Common myeloid progenitor, CD34-positive (primary cell): ENCODE data around the gene CNOT11.

Source experiments
- CTCF ChIA-PET: fragments of 350-600 bp; sonication (Branson Sonifier 250); formaldehyde crosslinking; loops from one replicate; lab custom pipeline; 2021; ENCODE audit warnings: antibody characterized with exemption; lab: Charles Lee
- POLR2A ChIA-PET: fragments of 350-600 bp; sonication (Branson Sonifier 250); formaldehyde crosslinking; loops from one replicate; lab custom pipeline; 2021; ENCODE audit warnings: antibody characterized with exemption; lab: Charles Lee
- DNase-seq, 3 donors: peaks; one replicate each; pipeline versions ENCODE4 v3.0.0 to v3.0.0-alpha.2; 2013
- H3K27ac ChIP-seq, 2 experiments: 1 replicate in 1 of 2; 2 replicates in 1 of 2; pipeline ENCODE4 v1.7.0; 2013; ENCODE audit warnings: inconsistent platforms in 2 of 2, low read length in 2 of 2, mild to moderate bottlenecking in 2 of 2, low read depth in 1 of 2, moderate library complexity in 1 of 2; ENCODE audit not compliant: severe bottlenecking in 2 of 2, insufficient read depth in 1 of 2, poor library complexity in 1 of 2
- H3K27me3 ChIP-seq, 5 experiments: replicated peaks in 2 of 5; 1 replicate in 3 of 5; 2 replicates in 2 of 5; pipeline versions ENCODE4 v1.6.1 to v1.7.0; 2013; ENCODE audit warnings: low read length in 4 of 5, mild to moderate bottlenecking in 2 of 5, moderate library complexity in 2 of 5, inconsistent platforms in 1 of 5; ENCODE audit not compliant: insufficient read depth in 5 of 5, control insufficient read depth in 4 of 5
- H3K36me3 ChIP-seq, 4 experiments: 1 replicate in 2 of 4; 2 replicates in 2 of 4; pipeline versions ENCODE4 v1.6.1 to v1.7.0; 2013; ENCODE audit warnings: low read length in 3 of 4, control low read depth in 1 of 4, mild to moderate bottlenecking in 1 of 4; ENCODE audit not compliant: control insufficient read depth in 4 of 4, insufficient read depth in 4 of 4
- H3K4me1 ChIP-seq, 4 experiments: 1 replicate in 3 of 4; 2 replicates in 1 of 4; pipeline versions ENCODE4 v1.6.1 to v1.7.1; 2013; ENCODE audit warnings: low read length in 3 of 4, mild to moderate bottlenecking in 3 of 4, control low read depth in 1 of 4, inconsistent platforms in 1 of 4, moderate library complexity in 1 of 4; ENCODE audit not compliant: control insufficient read depth in 4 of 4, insufficient read depth in 4 of 4; ENCODE audit errors: control extremely low read depth in 1 of 4
- H3K4me3 ChIP-seq, 7 experiments: 1 replicate in 4 of 7; 2 replicates in 3 of 7; pipeline versions ENCODE4 v1.5.1 to v1.7.0; 2013; ENCODE audit warnings: mild to moderate bottlenecking in 7 of 7, low read length in 6 of 7, moderate library complexity in 6 of 7, inconsistent platforms in 2 of 7, low read depth in 2 of 7, control low read depth in 1 of 7; ENCODE audit not compliant: insufficient read depth in 4 of 7, control insufficient read depth in 1 of 7; ENCODE audit errors: extremely low read depth in 1 of 7
- H3K9me3 ChIP-seq, 5 experiments: 1 replicate in 4 of 5; 2 replicates in 1 of 5; pipeline versions ENCODE4 v1.6.1 to v1.7.1; 2013; ENCODE audit warnings: low read length in 4 of 5, mild to moderate bottlenecking in 2 of 5, inconsistent platforms in 1 of 5, low read depth in 1 of 5, moderate library complexity in 1 of 5; ENCODE audit not compliant: control insufficient read depth in 4 of 5, insufficient read depth in 2 of 5; ENCODE audit errors: control extremely low read depth in 1 of 5
- WGBS: methylation state at CpG from one replicate; pipeline ENCODE4 v1.1.5; 2013; ENCODE audit not compliant: insufficient coverage; 5-methylcytosine and 5-hydroxymethylcytosine counted together

Gene CNOT11

DNA sequence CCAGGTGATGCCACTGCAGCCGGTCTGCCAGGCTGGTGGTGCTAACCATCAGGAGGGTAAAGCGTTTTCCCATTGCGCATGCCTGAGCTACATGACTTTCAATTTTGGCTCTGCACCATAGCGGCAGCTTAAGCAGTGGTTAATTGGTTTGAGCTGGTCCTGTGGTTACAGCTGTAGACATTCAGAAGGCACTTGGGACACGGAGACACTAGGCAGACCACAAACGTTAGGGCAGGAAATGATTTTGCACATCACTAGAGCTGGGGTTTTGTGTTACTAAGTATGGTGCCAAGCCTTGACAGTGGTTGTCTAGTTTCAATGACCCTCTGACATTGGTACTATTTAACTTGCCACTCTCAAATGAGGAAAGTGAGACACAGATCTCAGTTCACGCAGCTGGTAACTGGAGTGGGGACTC is 28.9 kb upstream of the CNOT11 start:
- H3K36me3 ChIP-seq = no peaks in the 10 kb centered on the region
- ChIA-PET CTCF (interaction anchor here (0.9 to 2.9 kb wide), 9 partner anchors 9 to 211 kb away, joined by 3 to 16 read pairs (median 4); no protein-coding TSS in a partner anchor), POLR2A (no interaction called here)
- H3K27me3 ChIP-seq = no peaks in the 10 kb centered on the region
- H3K4me1 ChIP-seq = peaks cover 4 to 28% (median 12%) of the 10 kb centered on the region in 4 experiments
- no peak overlapping the region for H3K4me3 ChIP-seq
- WGBS = 13% methylated on average over 7 of the region's 7 CpGs
- H3K9me3 ChIP-seq = peaks cover 0 to 5% (median 0%) of the 10 kb centered on the region in 5 experiments
- no peak overlapping the region for H3K27ac ChIP-seq
- DNase-seq = peak; percentile 79 to 97 (median 96)

GRCh38 chr2:101230541-101231001 is 22.1 kb upstream of the CNOT11 start:
- DNase-seq = no peak
- ChIA-PET POLR2A (no interaction called here), CTCF (interaction anchor here (1.4 to 2.7 kb wide), 3 partner anchors 10 to 14 kb away, joined by 3 to 9 read pairs (median 5); no protein-coding TSS in a partner anchor)
- H3K9me3 ChIP-seq = peaks cover 0 to 22% (median 4%) of the 10 kb centered on the region in 5 experiments
- no peaks in the 10 kb centered on the region for H3K27me3 ChIP-seq
- no peak overlapping the region for H3K27ac ChIP-seq
- peaks cover 0 to 3% (median under 1%) of the 10 kb centered on the region in 4 experiments for H3K4me1 ChIP-seq
- no peak overlapping the region for H3K4me3 ChIP-seq
- WGBS = 83% methylated on average over 1 of the region's 2 CpGs
- H3K36me3 ChIP-seq = no peaks in the 10 kb centered on the region

DNA sequence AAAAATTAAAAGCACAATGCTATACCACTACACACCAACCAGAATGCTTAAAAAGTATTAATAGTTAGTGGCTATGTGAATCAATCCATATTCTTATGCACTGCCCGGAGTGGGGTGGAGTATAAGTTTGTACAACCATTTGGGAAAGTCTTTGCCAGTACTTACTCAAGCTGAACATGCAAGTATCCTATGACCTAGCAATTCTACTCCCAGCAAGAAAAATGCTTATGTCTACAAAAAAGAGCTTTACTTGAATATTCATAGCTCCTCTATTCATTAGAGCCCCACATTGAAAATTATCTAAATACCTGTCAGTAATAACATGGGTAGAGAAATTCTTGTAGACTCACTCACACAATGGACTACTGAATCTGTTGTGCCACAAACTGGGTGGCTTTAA is 21.4 kb upstream of the CNOT11 start:
- Histone ChIP-seq H3K36me3 (no peaks in the 10 kb centered on the region), H3K9me3 (peaks cover 0 to 24% (median 4%) of the 10 kb centered on the region in 5 experiments), H3K4me1 (peaks cover 0 to 3% (median under 1%) of the 10 kb centered on the region in 4 experiments), H3K27me3 (no peaks in the 10 kb centered on the region), H3K27ac (no peak overlapping the region), H3K4me3 (no peak overlapping the region)
- no CpG with 5 or more reads among the region's 1 CpG for WGBS
- ChIA-PET CTCF (interaction anchor here (1.4 to 5.8 kb wide), 4 partner anchors 9 to 14 kb away, joined by 3 to 28 read pairs (median 7); no protein-coding TSS in a partner anchor), POLR2A (interaction anchor here (0.7 kb wide), 1 partner anchor 14 kb away, joined by 5 read pairs; no protein-coding TSS in a partner anchor)
- DNase-seq = no peak

- peaks cover 0 to 3% (median under 1%) of the 10 kb centered on the region in 4 experiments for H3K4me1 ChIP-seq
- no peak overlapping the region for H3K4me3 ChIP-seq
- H3K27me3 ChIP-seq = no peaks in the 10 kb centered on the region
- no peaks in the 10 kb centered on the region for H3K36me3 ChIP-seq
- H3K9me3 ChIP-seq = peaks cover 0 to 24% (median 4%) of the 10 kb centered on the region in 5 experiments
- WGBS = 92% methylated on average over 5 of the region's 6 CpGs
- POLR2A ChIA-PET = interaction anchor here (0.7 kb wide), 1 partner anchor 13 kb away, joined by 5 read pairs; no protein-coding TSS in a partner anchor
- no peak for DNase-seq
- H3K27ac ChIP-seq = no peak overlapping the region
- CTCF ChIA-PET = interaction anchor here (1.5 to 5.8 kb wide), 3 partner anchors 9 to 15 kb away, joined by 3 to 28 read pairs (median 9); no protein-coding TSS in a partner anchor
Measured at GRCh38 chr2:101231937-101232730, 20.6 kb upstream of the CNOT11 start.

DNA sequence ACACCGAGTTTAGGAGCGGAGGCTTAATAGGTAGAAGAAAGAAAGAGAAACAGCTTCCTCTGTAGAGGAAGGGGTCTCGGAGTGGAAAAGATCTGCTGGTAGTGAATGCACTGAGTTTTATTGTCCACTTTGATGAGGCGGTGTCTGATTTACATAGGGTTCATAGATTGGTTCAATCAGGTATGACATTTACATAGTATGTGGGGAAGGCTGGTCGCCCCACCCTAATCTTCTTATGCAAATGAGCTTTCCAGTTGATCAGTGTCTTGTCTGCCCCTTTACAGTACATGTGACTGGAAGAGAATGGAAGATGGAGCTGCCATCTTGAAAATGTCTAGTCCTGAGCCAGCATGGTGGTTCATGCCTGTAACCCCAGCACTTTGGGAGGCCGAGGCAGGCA is 19.9 kb upstream of the CNOT11 start:
- POLR2A ChIA-PET = no interaction called here
- 85% methylated on average over 5 of the region's 6 CpGs for WGBS
- CTCF ChIA-PET = interaction anchor here (0.9 to 5.8 kb wide), 4 partner anchors 8 to 25 kb away, joined by 3 to 28 read pairs (median 4); no protein-coding TSS in a partner anchor

DNA sequence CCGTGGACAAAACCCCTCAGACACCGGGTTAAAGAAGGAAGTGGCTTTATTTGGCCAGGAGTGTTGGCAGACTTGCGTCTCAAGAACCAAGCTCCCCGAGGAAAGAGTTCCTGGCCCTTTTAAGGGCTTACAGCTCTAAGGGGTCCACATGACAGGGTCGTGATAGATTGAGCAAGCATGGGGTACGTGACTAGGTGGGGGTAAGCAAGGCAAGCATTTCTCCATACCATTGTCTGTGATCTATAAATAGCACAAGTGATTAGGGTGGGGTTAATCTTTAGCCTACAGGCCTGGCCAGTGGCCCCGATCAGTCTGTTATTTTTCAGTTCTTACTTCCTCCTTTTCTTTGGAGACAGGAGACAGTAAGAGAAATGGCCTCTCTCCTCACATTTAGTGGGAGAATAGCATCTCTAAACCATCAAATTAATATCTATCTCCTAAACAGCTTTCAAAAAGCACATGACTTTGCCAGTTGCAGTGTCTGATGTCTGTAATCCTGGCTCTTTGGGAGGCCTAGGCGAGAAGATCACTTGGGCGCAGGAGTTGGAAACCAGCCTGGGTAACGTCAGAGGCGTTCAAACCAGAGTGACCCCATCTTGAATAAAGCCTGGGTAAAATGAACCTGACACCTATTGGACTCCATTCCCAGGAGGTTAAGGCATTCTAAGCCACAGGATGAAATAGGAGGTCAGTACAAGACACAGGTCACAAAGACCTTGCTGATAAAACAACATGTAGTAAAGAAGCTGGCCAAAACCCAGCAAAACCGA is 18.3 kb upstream of the CNOT11 start:
- no peaks in the 10 kb centered on the region for H3K27me3 ChIP-seq
- 81% methylated on average over 10 of the region's 12 CpGs for WGBS
- peaks cover 0 to 4% (median 0%) of the 10 kb centered on the region in 4 experiments for H3K4me1 ChIP-seq
- CTCF ChIA-PET = interaction anchor here (0.6 to 5.8 kb wide), 8 partner anchors 9 to 53 kb away, joined by 3 to 28 read pairs (median 4); no protein-coding TSS in a partner anchor
- no peak overlapping the region for H3K27ac ChIP-seq
- no peaks in the 10 kb centered on the region for H3K36me3 ChIP-seq
- no peak for DNase-seq
- POLR2A ChIA-PET = no interaction called here
- no peak overlapping the region for H3K4me3 ChIP-seq
- H3K9me3 ChIP-seq = peaks cover 0 to 24% (median 4%) of the 10 kb centered on the region in 5 experiments

More for the DNA sequence above, 19.9 kb upstream of the CNOT11 start:
- peaks cover 0 to 2% (median under 1%) of the 10 kb centered on the region in 4 experiments for H3K4me1 ChIP-seq
- H3K27ac ChIP-seq = no peak overlapping the region
- no peaks in the 10 kb centered on the region for H3K27me3 ChIP-seq
- peaks cover 0 to 24% (median 4%) of the 10 kb centered on the region in 5 experiments for H3K9me3 ChIP-seq
- no peaks in the 10 kb centered on the region for H3K36me3 ChIP-seq
- no peak overlapping the region for H3K4me3 ChIP-seq
- DNase-seq = no peak
